Activated CD8-positive, alpha-beta memory T cell treated with anti-CD3 and anti-CD28 coated beads, Interleukin-2, amount 50 U/mL, for 1 hour (primary cell): ENCODE data around the gene SGCD.

Experiments
- DNase-seq: peaks from one replicate; pipeline ENCODE4 v3.0.0-alpha.2; 2020; ENCODE audit errors: extremely low read depth

The SGCD gene

GRCh38 chr5:156691572-156691971 is 364.6 kb downstream of the SGCD start:
- DNase-seq = no peak

GRCh38 chr5:156693113-156693512 is 366.1 kb downstream of the SGCD start:
- no peak for DNase-seq

DNA sequence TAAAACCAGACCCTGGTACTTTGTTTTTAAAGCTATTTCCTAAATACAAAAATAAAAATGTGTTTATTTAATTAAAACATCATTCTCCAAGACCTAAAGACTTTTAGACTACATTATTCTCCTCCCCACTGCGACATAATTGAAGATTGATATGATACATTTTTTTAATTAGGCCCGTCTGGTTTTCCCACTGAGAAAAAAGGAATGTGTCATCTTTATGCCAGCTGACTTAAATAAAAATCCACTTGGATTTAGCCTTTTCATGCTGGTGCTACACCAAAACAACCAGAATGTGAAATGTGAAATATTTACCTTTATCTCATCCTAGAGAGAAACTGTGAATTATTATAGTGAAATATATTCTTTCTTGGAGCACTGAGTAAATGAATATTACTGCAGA is 367.6 kb downstream of the SGCD start:
- no peak for DNase-seq

DNA sequence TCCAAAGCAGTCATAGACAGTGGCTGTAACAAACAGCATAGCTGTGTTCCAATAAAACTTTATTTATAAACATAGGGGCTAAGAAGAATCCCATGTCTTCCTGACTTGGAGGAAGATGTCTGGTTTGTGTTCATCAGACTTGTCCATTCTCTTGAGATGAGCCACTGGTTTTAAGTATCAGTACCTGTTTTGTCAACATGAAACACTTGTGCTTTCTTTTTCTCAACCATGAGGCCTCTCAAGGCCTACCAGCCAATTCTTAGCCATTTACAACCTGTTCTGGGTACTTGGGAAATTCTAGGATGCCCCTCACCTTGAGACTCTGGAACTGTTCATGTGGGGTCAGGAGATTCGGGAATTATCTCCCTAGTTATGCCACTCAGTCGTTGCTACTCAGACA is 368.8 kb downstream of the SGCD start:
- DNase-seq = no peak

- DNase-seq = no peak
Measured at GRCh38 chr5:156698323-156698722, 371.4 kb downstream of the SGCD start.

GRCh38 chr5:156699147-156699546 is 372.2 kb downstream of the SGCD start:
- no peak for DNase-seq

GRCh38 chr5:156704139-156704538 is 377.2 kb downstream of the SGCD start:
- no peak for DNase-seq

DNA sequence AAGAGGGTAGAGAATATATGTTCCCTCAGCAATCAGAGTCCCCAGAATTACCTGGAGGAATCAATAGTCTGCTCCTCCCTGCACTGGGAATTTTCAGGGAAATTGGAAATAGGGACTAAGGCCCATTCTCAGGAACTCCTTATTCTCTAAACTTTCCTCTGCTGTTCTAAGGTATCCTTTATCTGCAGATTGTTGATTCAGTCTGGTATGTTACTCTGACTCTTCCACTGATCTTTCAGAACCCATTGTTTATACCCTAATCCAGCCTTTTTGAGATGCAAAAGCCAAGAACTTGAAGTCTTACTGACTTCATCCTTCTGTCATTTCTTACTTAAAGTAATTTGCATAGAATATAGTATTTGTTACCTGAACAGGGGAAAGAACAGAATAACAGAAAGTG is 379.7 kb downstream of the SGCD start:
- DNase-seq = no peak

DNA sequence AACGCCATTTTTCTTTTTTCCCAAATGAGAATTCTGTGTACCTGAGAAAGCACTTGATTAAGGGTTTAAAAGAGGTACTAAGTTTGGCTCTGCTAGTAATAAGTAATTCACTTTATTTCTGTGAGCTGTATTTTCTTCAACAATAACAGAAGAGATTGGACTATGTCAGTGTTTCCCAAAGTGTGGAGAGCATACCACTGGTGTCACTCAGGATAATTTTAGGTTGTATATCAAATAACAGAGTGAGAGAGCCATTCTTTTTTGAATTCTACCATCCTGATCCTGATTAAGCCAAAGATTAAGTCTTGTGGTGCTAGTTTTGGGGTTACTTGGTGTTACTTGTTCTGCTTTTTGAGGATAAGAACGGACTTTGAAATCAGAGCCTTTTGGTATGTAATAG is 380.8 kb downstream of the SGCD start:
- no peak for DNase-seq

DNA sequence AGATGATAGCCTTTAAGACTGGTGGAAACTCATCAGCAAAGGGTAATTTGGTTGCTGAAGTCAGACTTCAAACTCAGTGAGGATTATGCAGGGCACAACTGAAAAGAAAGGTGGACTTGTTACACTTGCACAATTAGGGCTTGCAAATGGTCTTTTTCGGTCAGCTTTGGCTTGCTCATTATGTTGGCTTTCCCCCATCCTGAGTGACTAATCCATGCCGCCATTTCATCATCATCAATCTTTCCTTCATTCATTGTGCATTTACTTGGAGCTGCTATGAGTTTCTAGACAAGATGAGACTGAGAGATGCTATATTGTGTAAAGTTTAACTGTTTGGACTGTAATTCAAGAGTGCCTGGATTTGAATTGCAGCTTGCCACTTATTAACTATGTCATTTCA is 388.3 kb downstream of the SGCD start:
- DNase-seq = no peak

GRCh38 chr5:156716591-156717380 is 389.8 kb downstream of the SGCD start:
- DNase-seq = no peak

GRCh38 chr5:156718985-156719384 is 392.0 kb downstream of the SGCD start:
- DNase-seq = no peak

- no peak for DNase-seq
Measured at GRCh38 chr5:156722358-156722757, 395.4 kb downstream of the SGCD start.

DNA sequence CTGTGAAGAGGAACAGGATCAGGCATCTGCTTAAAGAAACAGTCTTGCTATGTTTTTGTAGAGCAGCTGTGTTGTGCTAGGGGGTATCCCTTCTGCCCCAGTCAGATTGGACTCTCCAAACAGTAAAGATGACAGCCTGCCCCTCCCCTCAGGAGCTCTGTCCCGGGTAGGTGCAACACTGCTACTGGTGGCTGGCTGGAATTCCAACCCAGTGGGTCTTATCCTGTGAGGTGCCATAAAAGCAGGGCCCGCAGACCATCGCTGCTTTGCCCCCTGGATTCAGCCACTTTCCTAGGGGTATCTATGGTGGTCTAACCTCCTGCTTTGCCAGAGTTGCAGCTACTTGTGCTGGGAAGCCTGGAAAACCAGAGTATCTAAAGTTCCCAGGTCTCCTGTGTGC is 408.5 kb downstream of the SGCD start:
- DNase-seq = no peak

DNA sequence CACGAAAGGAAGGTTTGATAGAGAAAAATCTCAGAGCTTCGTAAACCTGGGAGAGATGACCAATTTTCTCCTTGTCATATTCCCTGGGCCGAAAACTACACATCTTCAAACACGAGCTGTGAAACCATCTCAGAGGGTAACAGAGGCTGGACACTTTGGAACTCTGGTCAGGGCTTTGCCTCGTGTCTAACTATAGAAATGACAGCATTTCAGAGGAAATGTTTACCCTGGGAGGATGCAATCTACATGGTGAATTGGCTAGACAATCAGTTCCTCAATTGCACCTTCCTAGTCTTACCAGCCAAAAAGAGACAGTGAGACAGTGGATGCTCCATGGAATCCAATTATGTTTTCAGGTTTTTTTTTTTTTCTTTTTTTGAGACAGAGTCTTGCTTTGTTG is 414.6 kb downstream of the SGCD start:
- no peak for DNase-seq

DNA sequence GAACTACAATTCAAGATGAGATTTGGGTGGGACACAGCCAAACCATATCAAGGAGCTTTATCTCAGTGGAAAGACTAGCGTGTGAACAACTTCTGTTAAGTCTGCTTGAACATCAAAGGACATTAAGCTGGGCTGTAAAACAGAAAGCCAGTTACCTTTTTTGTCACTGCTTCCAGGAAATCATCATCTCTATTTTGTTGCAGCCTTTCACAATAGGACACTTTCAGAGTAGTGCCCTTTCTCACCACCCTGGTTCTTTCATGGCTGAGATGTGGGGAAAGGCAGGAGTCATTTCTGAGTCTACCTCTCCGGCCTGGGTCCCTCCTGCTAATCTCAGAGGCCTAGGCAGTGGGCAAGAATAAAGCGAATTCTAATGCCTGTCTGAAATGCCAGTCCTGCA is 426.9 kb downstream of the SGCD start:
- DNase-seq = no peak

DNA sequence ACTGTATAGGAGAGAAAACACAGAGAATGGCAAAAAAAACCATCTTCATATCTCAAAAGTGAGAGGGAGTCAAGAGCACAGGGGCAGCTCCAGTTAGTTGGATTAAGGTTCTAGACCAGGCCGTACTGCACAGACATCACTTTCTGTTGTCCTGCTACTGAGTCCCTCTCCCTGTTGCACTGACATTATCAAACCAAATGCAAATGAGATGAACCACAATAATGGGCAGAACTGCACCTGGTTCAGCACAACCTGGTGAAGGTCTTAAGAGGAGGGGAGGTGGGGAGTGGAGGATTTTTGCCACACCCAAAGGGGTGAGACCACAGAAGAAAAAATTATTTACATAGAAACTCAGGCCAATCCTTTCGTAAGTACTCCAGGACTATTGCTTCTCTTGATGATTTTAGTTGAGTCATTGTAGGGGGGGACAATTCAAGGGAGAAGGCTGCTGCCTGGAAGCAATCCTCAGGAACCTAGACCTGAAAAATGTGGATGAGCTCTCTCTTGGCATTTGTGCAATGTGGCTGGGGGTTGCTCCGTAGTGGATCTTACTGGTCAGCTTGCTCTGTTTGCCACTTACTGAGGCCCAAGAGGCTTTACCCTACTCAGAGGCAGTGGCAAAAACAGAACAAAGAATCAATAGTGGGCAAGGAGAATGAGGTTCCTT is 428.6 kb downstream of the SGCD start:
- DNase-seq = no peak

DNA sequence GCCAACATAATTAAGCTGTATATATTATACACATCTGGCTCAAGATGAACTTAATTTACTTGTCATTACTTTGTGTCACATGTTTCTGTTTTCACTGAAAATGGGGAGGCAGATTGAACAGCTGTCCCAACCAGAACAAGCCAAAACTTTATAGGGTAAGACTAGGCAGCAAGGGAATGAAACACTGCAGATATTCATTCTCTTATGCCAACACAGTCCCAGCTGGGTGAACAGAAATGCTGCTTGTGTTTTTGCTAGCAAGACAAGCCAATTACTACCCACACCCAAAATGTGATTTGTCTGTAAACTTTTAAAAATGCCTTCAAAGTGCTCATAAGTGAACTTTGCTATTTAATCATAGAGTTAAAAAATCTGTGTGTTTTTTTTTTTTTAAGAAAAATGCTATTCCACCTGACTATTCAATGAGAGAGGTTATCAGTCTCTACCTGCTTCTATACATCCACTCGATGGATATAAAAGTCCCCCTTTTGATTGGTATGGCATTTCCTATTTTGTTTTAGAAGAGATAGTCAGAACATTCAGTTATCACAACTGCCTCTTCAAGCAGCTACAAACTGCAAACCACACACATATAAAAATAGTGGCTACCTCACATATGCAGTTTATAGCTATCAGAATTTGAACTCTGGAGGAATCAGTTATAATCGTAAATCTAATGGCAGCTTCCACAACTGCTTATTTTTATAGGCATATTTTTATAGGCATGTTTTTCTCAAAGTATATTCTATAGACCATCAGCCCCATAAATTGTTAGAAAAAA is 431.2 kb downstream of the SGCD start:
- no peak for DNase-seq

GRCh38 chr5:156759156-156759555 is 432.2 kb downstream of the SGCD start:
- DNase-seq = no peak

DNA sequence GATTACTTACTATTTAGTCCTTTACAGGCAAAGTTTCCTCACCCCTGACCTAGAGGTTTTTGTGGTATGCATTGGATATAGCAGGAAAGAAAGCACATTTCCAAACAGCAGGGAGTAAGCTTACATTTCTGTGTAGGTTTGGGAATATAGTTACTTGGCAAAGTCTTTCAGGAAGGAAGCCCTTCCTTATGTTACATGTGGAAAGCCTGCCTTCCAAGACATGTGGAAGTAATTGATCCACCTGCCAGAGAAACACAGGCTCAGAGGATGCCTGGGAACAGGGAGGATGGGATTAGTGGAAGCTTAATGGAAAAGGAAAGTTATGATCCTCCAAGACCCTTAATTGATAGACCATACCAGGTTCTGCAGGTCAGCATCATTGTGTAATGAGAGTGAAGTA is 435.8 kb downstream of the SGCD start:
- no peak for DNase-seq

GRCh38 chr5:156764176-156764971 is 437.4 kb downstream of the SGCD start:
- no peak for DNase-seq

DNA sequence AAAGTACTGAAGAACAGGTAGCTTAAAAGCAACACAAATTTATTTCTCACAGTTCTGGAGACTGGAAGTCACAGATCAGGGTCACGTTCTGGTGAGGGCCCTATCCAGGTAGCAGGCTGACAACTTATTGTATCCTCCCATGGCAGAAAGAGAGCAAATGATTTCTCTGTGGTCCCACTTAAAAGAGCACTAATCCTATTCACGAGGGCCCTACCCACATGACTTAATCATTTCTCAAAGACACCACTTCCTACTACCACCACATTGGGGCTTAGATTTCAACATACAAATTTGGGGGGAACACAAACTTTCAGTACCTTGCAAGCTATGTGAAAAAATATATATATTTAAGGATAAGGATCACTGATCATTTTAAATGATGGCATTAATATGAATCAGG is 447.3 kb downstream of the SGCD start:
- no peak for DNase-seq
